GM12892 (cell line): ENCODE measurements around the gene MYO1D.

Experiments used
- POLR2A ChIP-seq: IDR thresholded peaks from 2 replicates; pipeline ENCODE4 v1.6.1; 2011; ENCODE audit warnings: low read depth, low read length, control low read depth
- POLR2AphosphoS5 ChIP-seq: IDR thresholded peaks from 2 replicates; pipeline ENCODE4 v1.6.1; 2011; ENCODE audit warnings: low read depth, low read length, control low read depth

GRCh38 chr17:32491371-32492263, 385.3 kb downstream of the MYO1D start:
- TF ChIP-seq POLR2AphosphoS5 (peak; percentile 84), POLR2A (peak; percentile 69)
